SJCRH30 (cell line): ENCODE measurements around the gene SERPINE2. TPM values are rescaled to one million over a fixed set of nuclear protein-coding genes. Genes with fewer than 3 reads are reported as not detected.

Experiments
- DNase-seq, 2 experiments: peaks; one replicate each; pipeline ENCODE4 v3.0.0-alpha.2; 2015 to 2020
- H3K27ac ChIP-seq: fragments of 250-450 bp; sonication (Bioruptor Pico); 2 replicates; pipeline ENCODE4 v1.5.1; 2020; ENCODE audit warnings: mild to moderate bottlenecking, moderate library complexity
- H3K27me3 ChIP-seq: fragments of 250-450 bp; sonication (Bioruptor Pico); 2 replicates; pipeline ENCODE4 v1.5.1; 2020; ENCODE audit warnings: mild to moderate bottlenecking, moderate library complexity
- H3K36me3 ChIP-seq: fragments of 250-450 bp; sonication (Bioruptor Pico); 2 replicates; pipeline ENCODE4 v1.5.1; 2020; ENCODE audit warnings: mild to moderate bottlenecking, moderate library complexity
- H3K4me1 ChIP-seq: fragments of 250-450 bp; sonication (Bioruptor Pico); 2 replicates; pipeline ENCODE4 v1.5.1; 2020; ENCODE audit warnings: mild to moderate bottlenecking, moderate library complexity
- H3K4me3 ChIP-seq: fragments of 250-450 bp; sonication (Bioruptor Pico); 2 replicates; pipeline ENCODE4 v1.5.1; 2020; ENCODE audit warnings: mild to moderate bottlenecking, moderate library complexity
- H3K9me3 ChIP-seq: fragments of 250-450 bp; sonication (Bioruptor Pico); replicated peaks from 2 replicates; pipeline ENCODE4 v1.5.1; 2020; ENCODE audit warnings: mild to moderate bottlenecking, moderate library complexity
- total RNA-seq: library from RNA; depleted of rRNA; stranded (reverse); fragments of >200 nt; shearing (Covaris generic); gene quantifications from 2 replicates; pipeline ENCODE4 v1.2.3, GENCODE V29; 2014

SERPINE2 gene
- total RNA-seq, 1 experiment from 2014 or later = 51.1 TPM

DNA sequence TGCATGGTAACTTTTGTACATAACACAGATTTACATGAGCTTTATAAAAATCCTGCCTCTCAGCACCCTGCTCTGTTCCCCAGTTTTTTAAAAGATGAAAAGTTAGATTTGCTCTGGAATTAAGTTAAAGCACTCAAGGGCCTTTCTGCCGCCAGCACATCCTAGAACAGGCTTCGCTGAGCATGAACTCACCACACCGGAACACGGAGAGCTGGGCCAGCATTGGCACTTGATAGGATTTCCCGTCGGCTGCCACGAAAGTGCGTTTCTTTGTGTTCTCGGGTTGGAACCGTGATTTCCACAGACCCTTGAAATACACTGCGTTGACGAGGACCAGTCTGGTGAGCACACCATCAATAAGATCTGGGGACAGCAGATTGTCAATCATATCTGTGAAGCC is 47.5 kb downstream of the SERPINE2 start:
- no peak for DNase-seq
- no peaks in the 10 kb centered on the region for H3K27me3 ChIP-seq
- no peaks in the 10 kb centered on the region for H3K4me1 ChIP-seq
- no peaks in the 10 kb centered on the region for H3K9me3 ChIP-seq
- no peak overlapping the region for H3K4me3 ChIP-seq
- H3K27ac ChIP-seq = no peak overlapping the region
- 0 out of 2 replicates have a peak, but pooled peaks cover 3% of the 10 kb centered on the region for H3K36me3 ChIP-seq

DNA sequence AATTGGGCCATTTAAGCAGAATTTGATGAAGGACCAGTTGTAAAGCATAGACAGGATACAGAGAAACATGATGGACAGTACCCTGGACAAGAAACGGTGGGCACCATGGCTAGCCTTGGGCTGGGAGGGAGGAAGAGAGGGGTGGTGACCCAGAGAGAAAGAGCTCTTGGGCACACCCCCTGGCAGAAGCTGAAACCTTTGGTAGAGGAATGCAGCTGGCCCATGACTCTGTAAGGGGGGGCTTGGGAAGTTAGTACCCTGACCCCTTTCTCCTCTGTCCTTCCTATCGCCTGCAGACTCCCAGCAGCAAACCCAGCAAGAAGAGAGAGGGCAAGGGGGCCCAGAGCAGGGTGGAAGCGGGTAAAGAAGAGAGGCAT is 49.2 kb downstream of the SERPINE2 start:
- Histone ChIP-seq H3K27me3 (no peaks in the 10 kb centered on the region), H3K4me3 (no peak overlapping the region), H3K9me3 (no peaks in the 10 kb centered on the region), H3K36me3 (0 out of 2 replicates have a peak, but pooled peaks cover 6% of the 10 kb centered on the region), H3K27ac (no peak overlapping the region), H3K4me1 (no peaks in the 10 kb centered on the region)
- DNase-seq = no peak

DNA sequence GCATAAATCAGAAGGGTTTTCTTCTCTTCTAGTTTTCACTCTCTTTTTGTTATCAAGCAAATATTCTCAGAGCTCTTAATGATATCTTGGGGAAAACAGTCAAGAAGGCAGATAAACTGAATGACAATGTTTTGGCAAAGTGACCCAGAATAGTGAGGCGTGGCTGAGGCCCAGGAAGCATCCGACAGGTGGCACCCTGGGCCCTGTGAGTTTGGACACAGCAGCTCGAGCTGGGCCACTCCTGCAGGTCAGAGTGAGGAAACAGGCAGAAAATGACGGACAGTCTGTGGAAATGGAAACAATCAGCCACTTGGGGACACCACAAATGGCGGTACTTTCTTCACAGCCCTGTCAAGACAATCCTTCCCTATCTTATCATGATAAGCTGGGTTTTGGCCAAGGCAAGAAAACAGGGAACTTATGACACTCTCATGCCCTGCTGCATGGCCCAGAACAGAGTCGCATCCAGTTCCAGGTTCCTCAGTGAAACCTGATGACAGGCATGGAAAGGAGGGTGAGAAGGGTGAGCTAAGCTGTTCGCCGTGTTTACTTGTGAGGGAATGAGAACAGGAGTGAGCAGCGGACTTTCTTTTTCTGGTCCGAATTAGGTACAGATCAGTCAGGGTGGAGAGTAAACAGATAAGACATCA is 49.8 kb downstream of the SERPINE2 start:
- Histone ChIP-seq H3K9me3 (no peaks in the 10 kb centered on the region), H3K27ac (no peak overlapping the region), H3K4me1 (no peaks in the 10 kb centered on the region), H3K4me3 (no peak overlapping the region), H3K27me3 (no peaks in the 10 kb centered on the region), H3K36me3 (peaks cover 9% of the 10 kb centered on the region)
- no peak for DNase-seq

- H3K4me3 ChIP-seq = no peak overlapping the region
- H3K27ac ChIP-seq = no peak overlapping the region
- H3K27me3 ChIP-seq = no peaks in the 10 kb centered on the region
- no peaks in the 10 kb centered on the region for H3K9me3 ChIP-seq
- H3K36me3 ChIP-seq = peaks cover 24% of the 10 kb centered on the region
- DNase-seq = no peak
- H3K4me1 ChIP-seq = peaks cover 41% of the 10 kb centered on the region
Measured at GRCh38 chr2:223981241-223981640, 57.8 kb downstream of the SERPINE2 start.

GRCh38 chr2:223980803-223981202 is 58.3 kb downstream of the SERPINE2 start:
- no peaks in the 10 kb centered on the region for H3K9me3 ChIP-seq
- H3K4me1 ChIP-seq = peaks cover 46% of the 10 kb centered on the region
- H3K36me3 ChIP-seq = peaks cover 23% of the 10 kb centered on the region
- no peak overlapping the region for H3K4me3 ChIP-seq
- H3K27ac ChIP-seq = peak overlapping the region; percentile 64
- H3K27me3 ChIP-seq = no peaks in the 10 kb centered on the region
- DNase-seq = no peak

- Histone ChIP-seq H3K36me3 (peaks cover 22% of the 10 kb centered on the region), H3K27me3 (no peaks in the 10 kb centered on the region), H3K9me3 (no peaks in the 10 kb centered on the region), H3K4me3 (no peak overlapping the region), H3K4me1 (peaks cover 47% of the 10 kb centered on the region), H3K27ac (peak overlapping the region; percentile 64)
- DNase-seq = peak; percentile 50 to 68
Measured at GRCh38 chr2:223980397-223980735, 58.7 kb downstream of the SERPINE2 start.

DNA sequence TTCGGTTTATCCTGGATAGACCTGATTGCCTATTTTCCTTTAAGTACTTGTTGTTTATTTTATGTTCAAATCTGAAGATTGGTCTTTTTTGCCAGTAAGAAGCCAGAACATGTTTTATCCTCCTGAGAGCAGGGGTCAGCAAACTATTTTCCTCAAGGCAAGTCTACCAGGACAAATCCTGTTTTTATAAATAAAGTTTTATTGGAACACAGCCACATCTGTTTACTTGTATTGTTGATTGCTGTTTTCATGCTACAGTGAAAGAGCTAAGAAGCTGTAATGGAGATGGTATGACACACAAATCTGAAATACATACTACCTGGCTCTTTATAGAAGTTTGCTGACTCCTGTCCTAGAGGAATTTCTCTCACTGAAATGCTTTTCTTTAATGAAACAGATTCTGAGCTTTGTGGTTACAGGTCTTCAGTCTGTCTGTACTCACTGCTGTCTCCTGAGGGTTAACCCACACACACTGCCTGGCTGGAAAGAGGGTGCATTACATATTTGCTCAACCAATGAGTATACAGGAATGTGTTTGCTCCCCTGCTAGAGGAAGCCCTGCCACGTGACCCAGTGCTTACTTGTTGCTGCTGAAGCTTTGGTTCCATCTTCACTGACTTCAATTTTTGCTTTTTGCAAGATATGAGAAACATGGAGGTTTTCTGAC is 59.2 kb downstream of the SERPINE2 start:
- Histone ChIP-seq H3K27me3 (no peaks in the 10 kb centered on the region), H3K9me3 (no peaks in the 10 kb centered on the region), H3K4me1 (peaks cover 47% of the 10 kb centered on the region), H3K27ac (peak overlapping the region; percentile 64), H3K36me3 (peaks cover 22% of the 10 kb centered on the region), H3K4me3 (no peak overlapping the region)
- DNase-seq = peak; percentile 75 to 79

- Histone ChIP-seq H3K4me1 (peaks cover 47% of the 10 kb centered on the region), H3K36me3 (peaks cover 11% of the 10 kb centered on the region), H3K27ac (no peak overlapping the region), H3K4me3 (no peak overlapping the region), H3K9me3 (no peaks in the 10 kb centered on the region), H3K27me3 (no peaks in the 10 kb centered on the region)
- DNase-seq = no peak
Measured at GRCh38 chr2:223978451-223978850, 60.6 kb downstream of the SERPINE2 start.

GRCh38 chr2:223976635-223977226 is 62.4 kb downstream of the SERPINE2 start:
- H3K4me3 ChIP-seq = no peak overlapping the region
- peak; percentile 39 to 68 for DNase-seq
- H3K9me3 ChIP-seq = no peaks in the 10 kb centered on the region
- peaks cover 47% of the 10 kb centered on the region for H3K4me1 ChIP-seq
- H3K27ac ChIP-seq = peak overlapping the region; percentile 62
- no peaks in the 10 kb centered on the region for H3K27me3 ChIP-seq
- peaks cover 11% of the 10 kb centered on the region; the same call in 1 of the 2 replicates for H3K36me3 ChIP-seq

- H3K9me3 ChIP-seq = no peaks in the 10 kb centered on the region
- no peaks in the 10 kb centered on the region for H3K27me3 ChIP-seq
- H3K27ac ChIP-seq = no peak overlapping the region
Measured at GRCh38 chr2:223973606-223974005, 65.5 kb downstream of the SERPINE2 start.

DNA sequence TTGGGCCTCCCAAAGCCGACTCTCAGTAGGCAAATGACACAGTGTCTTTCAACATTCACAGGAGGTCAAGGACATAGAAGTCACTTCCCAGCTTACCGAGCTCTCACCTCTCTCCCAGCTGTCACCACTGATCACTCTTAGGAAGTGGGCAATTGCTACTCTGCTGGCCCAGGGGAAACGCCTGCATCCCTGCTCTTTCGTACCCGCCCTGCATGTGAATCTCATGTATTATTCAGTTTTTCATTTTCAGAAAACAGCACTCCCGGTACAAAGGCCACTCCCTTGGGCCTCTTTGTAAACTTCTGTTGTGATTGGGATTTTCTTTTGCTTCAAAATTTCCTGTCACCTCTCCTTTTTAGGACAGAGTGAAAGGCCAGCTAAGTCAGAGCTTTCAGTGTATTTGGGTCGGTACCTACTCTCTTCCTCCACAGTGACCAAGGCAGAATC is 66.4 kb downstream of the SERPINE2 start:
- H3K4me1 ChIP-seq = peaks cover 20% of the 10 kb centered on the region
- H3K27ac ChIP-seq = no peak overlapping the region
- no peaks in the 10 kb centered on the region for H3K9me3 ChIP-seq
- DNase-seq = peak; percentile 11 to 34
- no peaks in the 10 kb centered on the region for H3K27me3 ChIP-seq
- H3K4me3 ChIP-seq = no peak overlapping the region
- peaks cover 9% of the 10 kb centered on the region for H3K36me3 ChIP-seq

More at GRCh38 chr2:223973606-223974005, 65.5 kb downstream of the SERPINE2 start:
- no peak overlapping the region for H3K4me3 ChIP-seq
- H3K4me1 ChIP-seq = peaks cover 23% of the 10 kb centered on the region
- H3K36me3 ChIP-seq = peaks cover 4% of the 10 kb centered on the region; the same call in 1 of the 2 replicates
- DNase-seq = no peak

DNA sequence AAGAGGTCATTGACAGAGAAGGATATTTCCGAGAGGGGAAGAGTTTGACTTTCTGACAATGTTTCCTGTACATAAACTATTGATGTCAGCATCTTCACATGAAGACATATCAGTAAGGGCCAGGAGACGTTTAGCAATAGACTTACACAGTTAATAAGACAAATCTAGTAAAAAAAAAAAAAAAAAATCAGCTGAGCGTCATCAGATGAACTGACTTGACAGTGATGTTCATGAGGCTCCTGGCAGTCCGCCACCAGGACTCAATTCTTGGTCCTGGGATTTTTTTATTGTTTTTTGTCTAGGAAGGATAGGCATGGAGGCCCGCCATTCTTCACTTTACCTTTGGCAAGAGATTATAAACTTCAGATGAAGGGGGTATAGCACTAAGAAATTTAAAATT is 67.4 kb downstream of the SERPINE2 start:
- no peaks in the 10 kb centered on the region for H3K27me3 ChIP-seq
- peaks cover 15% of the 10 kb centered on the region for H3K36me3 ChIP-seq
- no peaks in the 10 kb centered on the region for H3K9me3 ChIP-seq
- no peak overlapping the region for H3K4me3 ChIP-seq
- H3K4me1 ChIP-seq = peaks cover 11% of the 10 kb centered on the region
- DNase-seq = no peak
- no peak overlapping the region for H3K27ac ChIP-seq

- peaks cover 23% of the 10 kb centered on the region for H3K36me3 ChIP-seq
- H3K4me3 ChIP-seq = no peak overlapping the region
- no peak overlapping the region for H3K27ac ChIP-seq
- H3K27me3 ChIP-seq = no peaks in the 10 kb centered on the region
- H3K4me1 ChIP-seq = no peaks in the 10 kb centered on the region
- H3K9me3 ChIP-seq = no peaks in the 10 kb centered on the region
- peak; percentile 45 to 84 for DNase-seq
Measured at GRCh38 chr2:223970343-223971128, 68.5 kb downstream of the SERPINE2 start.

- no peak for DNase-seq
- Histone ChIP-seq H3K4me1 (no peaks in the 10 kb centered on the region), H3K9me3 (no peaks in the 10 kb centered on the region), H3K27me3 (no peaks in the 10 kb centered on the region), H3K27ac (no peak overlapping the region), H3K36me3 (peaks cover 30% of the 10 kb centered on the region), H3K4me3 (no peak overlapping the region)
Measured at GRCh38 chr2:223969856-223970255, 69.2 kb downstream of the SERPINE2 start.

- Histone ChIP-seq H3K27me3 (no peaks in the 10 kb centered on the region), H3K9me3 (no peaks in the 10 kb centered on the region), H3K4me1 (no peaks in the 10 kb centered on the region), H3K27ac (no peak overlapping the region), H3K36me3 (peaks cover 35% of the 10 kb centered on the region), H3K4me3 (no peak overlapping the region)
- DNase-seq = no peak
Measured at GRCh38 chr2:223969315-223969714, 69.8 kb downstream of the SERPINE2 start.
